ENCODE measurements around the gene MED13L.

GRCh38 chr12:116150001-116150400 is 127.5 kb downstream of the MED13L start:
- TF ChIP-seq POLR2A (IDR thresholded peaks at IDR 0.05): no peak
- TF ChIP-seq CTCF (IDR thresholded peaks at IDR 0.05): no peak

Data from lower leg skin (tissue), 3 donors.